Fibroblast of peridontal ligament (primary cell): ENCODE results near the gene COL6A5.

Experiments used
- DNase-seq: peaks from one replicate; pipeline ENCODE4 v3.0.0-alpha.2; 2010; ENCODE audit errors: extremely low read depth

The COL6A5 gene

GRCh38 chr3:130516645-130517512, 171.4 kb downstream of the COL6A5 start, which contains the start of gene COL6A6:
TSS of gene COL6A6 (plus strand) at chr3:130517177. CDS start at chr3:130560365, 43,188 bp downstream.
- no peak for DNase-seq

- no peak for DNase-seq
These were observed 172.1 kb downstream of the COL6A5 start for GRCh38 chr3:130517602-130518001.

- DNase-seq: no peak
These were observed 174.3 kb downstream of the COL6A5 start for GRCh38 chr3:130519754-130520153.

GRCh38 chr3:130522399-130522798, 176.9 kb downstream of the COL6A5 start:
- no peak for DNase-seq

- DNase-seq: no peak
These were observed 182.0 kb downstream of the COL6A5 start for GRCh38 chr3:130527426-130527825.

GRCh38 chr3:130528120-130528519, 182.6 kb downstream of the COL6A5 start:
- DNase-seq: no peak

GRCh38 chr3:130529486-130530215, 184.2 kb downstream of the COL6A5 start:
- DNase-seq: no peak

GRCh38 chr3:130533247-130533646, 187.8 kb downstream of the COL6A5 start:
- no peak for DNase-seq
